ENCODE results near the gene HADHB.

HADHB gene

DNA sequence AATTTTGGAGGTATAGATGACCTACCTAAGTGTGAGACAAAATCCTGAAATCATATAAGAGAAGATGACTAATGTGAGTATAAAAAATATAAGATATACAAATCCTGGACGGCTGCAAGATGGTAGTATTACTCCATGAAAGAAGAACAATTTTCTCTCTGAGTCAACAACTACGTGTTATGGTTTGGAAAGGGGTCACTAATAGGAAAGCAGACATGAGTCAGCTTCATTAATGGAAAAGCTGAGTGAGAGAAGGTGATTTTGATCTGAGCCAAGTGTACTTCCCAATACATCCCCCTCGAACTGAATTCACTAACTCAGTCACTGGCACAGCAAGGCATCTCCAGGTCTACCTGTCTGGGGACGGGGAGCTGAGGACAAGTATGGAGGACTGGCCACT lies 81.1 kb downstream of the HADHB start:
- TF ChIP-seq GATA3 (IDR thresholded peaks at IDR 0.05; ENCODE audit: low read depth, low read length) (no peak), GATA2 (IDR thresholded peaks at IDR 0.05; ENCODE audit: low read depth, low read length) (no peak)

DNA sequence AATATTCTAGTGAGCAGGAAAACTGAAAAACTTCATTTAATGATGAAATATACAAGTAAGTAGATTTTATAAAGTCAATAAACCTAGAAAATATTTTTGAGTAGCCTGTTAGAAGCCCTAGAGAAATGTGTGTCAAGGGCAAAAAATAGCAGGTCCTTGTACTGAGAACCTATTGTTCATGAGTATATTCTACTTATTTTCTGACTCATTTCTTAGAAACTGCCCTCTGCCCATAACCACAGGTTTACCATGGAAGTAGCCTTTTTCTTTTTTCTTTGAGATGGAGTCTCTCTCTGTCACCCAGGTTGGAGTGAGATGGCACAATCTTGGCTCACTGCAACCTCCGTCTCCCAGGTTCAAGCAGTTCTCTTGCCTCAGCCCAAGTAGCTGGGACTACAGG lies 81.8 kb downstream of the HADHB start:
- TF ChIP-seq GATA3 (IDR thresholded peaks at IDR 0.05; ENCODE audit: low read depth, low read length) = no peak
- no peak for TF ChIP-seq GATA2 (IDR thresholded peaks at IDR 0.05; ENCODE audit: low read depth, low read length)

DNA sequence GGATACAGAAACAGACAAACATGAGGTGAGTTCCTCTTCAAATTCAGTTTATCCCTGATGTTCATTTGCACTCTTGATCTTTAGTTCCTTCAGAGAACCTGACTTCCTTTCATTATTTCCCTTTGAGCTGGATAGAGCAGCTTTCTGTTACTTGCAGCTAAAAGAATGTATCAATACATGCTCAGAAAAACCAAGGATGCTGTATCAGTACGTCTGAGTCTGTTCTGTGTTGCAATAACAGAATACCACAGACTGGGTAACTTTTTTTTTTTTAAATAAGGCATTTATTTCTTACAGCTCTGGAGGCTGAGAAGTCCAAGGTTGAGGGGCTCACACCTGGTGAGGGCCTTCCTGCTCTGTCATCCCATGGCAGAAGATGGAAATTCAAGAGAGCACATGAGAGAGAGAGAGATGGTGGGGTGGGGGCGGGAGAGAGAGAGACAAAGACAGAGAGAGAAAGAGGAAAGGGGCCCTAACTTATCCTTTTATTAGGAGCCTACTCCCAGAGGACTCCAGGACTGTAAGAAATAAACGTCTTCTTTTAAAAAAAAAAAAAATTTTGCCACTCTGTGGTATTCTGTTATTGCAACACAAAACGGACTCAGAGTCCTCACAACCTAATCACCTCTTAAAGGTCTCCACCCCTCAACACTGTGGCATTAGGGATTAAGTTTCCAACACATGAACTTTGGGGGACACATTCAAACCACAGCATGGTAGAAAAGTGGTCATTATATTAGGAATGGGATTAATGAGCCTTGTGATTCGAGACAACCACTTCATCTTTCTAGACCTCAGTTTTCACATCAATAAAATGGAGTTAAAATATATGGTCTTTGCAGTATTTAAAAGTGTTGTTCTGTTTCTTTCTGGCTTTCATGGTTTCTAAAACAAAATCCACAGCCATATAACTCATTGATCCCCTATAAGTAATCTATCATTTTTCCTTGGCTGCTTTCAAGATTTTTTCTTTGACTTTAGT lies 82.8 kb downstream of the HADHB start:
- TF ChIP-seq GATA3 (IDR thresholded peaks at IDR 0.05; ENCODE audit: low read depth, low read length) (no peak), GATA2 (IDR thresholded peaks at IDR 0.05; ENCODE audit: low read depth, low read length) (no peak)

DNA sequence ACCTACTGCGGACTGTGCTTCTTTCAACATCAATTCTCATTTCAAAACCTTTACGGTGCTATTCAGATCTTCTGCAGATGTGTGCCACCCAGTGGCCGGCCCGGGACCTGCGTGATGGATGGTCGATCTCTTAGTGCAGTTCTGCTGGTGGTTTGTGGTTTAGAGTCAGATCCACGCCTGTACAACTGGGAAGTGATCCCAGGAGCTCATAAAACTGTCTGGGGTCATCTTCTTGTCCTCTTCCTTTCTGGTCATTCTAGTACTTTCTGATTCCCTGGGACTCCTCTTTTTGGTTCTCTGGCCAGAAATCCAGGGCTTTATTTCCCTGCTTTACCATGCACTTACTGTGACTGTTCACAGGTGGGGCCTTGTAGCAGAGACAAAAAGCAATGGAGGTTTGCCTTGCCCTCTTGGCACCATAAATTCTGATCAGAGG lies 85.4 kb downstream of the HADHB start:
- TF ChIP-seq GATA3 (IDR thresholded peaks at IDR 0.05; ENCODE audit: low read depth, low read length) (no peak), GATA2 (IDR thresholded peaks at IDR 0.05; ENCODE audit: low read depth, low read length) (no peak)

DNA sequence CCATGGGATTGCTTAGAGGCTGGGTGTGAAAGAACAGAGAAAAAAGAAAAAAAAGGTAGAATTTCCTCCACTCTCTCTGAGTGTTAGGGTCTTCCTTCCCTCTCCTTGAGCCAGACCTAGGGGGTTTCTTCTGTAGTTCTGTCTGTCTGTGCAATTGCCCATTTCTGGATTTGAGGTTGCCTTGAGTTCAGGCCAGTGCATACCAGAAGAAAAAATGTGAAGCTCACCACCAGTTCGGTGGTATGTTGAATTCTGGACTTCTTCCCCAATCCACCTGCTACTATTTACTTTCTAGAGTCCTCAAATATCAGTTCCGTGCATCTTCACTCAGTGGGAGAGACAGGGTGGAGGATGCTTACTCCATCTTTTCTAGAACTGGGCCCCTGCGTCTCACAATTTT lies 85.9 kb downstream of the HADHB start:
- TF ChIP-seq GATA2 (IDR thresholded peaks at IDR 0.05; ENCODE audit: low read depth, low read length) = no peak
- no peak for TF ChIP-seq GATA3 (IDR thresholded peaks at IDR 0.05; ENCODE audit: low read depth, low read length)

DNA sequence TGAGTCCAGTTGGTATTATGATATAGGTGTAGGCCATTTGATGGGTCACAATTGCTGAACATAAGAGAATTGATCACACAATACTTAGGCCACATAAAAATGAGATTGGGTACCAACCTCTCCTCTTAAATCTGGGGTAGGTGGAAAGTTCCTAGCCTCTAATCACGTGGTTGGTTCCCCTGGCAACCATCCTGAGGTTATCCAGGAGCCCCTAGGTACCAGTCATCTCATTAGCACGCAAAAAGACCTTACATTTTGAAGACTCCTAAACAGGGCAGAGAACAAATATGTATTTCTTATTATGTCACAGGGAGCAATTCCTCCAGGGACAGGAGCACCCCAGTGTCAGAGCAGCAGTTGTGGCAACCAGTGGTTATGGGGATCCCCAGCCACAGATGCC lies 88.6 kb downstream of the HADHB start:
- TF ChIP-seq GATA2 (IDR thresholded peaks at IDR 0.05; ENCODE audit: low read depth, low read length) (no peak), GATA3 (IDR thresholded peaks at IDR 0.05; ENCODE audit: low read depth, low read length) (no peak)

DNA sequence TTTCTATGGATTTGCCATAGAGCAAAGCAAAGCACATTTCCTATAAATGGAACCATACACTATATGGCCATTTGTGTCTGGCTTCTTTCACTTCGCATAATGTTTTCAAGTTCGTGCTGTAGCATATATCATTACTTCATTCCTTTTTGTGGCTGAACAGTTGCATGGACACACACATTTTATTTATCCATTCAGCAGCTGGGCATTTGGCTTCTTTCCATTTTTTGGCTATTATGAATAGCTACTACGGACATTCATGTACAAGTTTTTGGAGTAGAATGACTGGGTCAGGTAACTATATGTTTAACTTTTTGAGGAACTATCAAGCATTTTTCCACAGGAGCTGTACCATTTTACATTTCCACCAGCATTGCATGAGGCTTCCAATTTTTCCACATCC lies 90.5 kb downstream of the HADHB start:
- TF ChIP-seq GATA3 (IDR thresholded peaks at IDR 0.05; ENCODE audit: low read depth, low read length) (no peak), GATA2 (IDR thresholded peaks at IDR 0.05; ENCODE audit: low read depth, low read length) (no peak)

DNA sequence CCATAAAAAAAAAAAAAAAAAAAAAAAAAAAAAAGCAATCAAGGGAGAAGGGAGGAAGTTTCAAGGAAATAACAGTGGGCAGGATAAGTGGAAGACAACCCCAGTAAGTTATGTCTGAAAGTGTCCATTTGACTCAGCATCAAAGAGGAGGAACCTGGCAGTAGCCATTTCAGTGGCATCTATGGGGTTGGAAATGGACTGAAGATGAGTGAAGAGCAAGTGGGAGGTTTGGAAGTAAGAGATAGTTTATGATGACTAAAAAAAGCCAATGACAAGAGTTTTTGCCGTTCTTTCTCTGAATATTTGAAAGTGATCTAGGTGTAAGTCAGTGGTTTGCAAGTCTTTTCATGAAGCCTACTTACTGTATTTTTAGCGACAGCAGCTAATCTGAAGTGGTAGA lies 92.0 kb downstream of the HADHB start:
- TF ChIP-seq GATA2 (IDR thresholded peaks at IDR 0.05; ENCODE audit: low read depth, low read length) = no peak
- TF ChIP-seq GATA3 (IDR thresholded peaks at IDR 0.05; ENCODE audit: low read depth, low read length) = no peak

DNA sequence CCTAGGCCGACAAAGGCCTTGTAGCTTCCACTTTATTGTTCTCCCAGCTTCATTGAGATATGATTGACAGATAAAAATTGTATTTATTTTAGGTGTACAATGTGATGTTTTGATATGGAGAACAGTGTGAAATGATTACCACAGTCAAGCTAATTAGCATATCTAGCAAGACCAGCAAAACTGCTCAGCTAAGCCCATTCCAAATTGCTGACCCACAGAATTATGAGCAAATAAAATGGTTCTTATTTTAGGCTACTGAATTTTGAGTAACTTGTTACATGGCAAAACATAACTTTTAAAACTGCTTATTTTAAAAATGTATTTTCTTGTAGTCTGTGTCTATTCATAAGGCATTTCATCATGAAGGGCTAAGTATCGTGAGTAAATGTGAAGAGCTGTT lies 92.6 kb downstream of the HADHB start:
- no peak for TF ChIP-seq GATA2 (IDR thresholded peaks at IDR 0.05; ENCODE audit: low read depth, low read length)
- TF ChIP-seq GATA3 (IDR thresholded peaks at IDR 0.05; ENCODE audit: low read depth, low read length) = no peak
